ENCODE measurements around the gene SPRY4. TPM values are rescaled to one million over a fixed set of nuclear protein-coding genes. Genes with fewer than 3 reads are reported as not detected.
A peak's percentile ranks its signal among the peaks of the same experiment; 100 is the strongest.

SPRY4 gene
- total RNA-seq, 1 experiment from 2014 or later: 140 TPM

DNA sequence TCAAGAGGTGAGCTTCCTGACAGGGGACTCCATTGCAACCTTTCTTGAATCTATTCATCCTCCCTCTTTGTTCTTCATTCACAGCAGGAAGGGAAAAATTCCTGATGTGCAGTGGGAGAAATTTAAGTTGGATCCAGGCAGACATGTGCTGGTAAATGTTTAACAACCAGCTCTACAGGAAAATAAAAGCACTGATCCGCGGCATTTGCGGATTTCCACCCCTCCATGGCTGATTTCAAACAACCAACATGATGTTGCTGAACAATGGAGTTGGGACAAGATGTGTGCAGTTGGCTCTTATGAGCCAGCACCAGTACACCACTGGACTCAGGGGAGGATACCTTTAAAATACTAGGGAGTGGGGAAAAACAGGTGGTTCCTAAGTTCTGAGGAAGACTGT, 47.0 kb downstream of the SPRY4 start:
- ChIA-PET POLR2A (no interaction called here), CTCF (no interaction called here)
- no peaks in the 10 kb centered on the region for H3K27me3 Mint-ChIP-seq (ENCODE audit: low read depth)
- H3K4me3 Mint-ChIP-seq: no peak overlapping the region
- TF ChIP-seq, protein P1, sequence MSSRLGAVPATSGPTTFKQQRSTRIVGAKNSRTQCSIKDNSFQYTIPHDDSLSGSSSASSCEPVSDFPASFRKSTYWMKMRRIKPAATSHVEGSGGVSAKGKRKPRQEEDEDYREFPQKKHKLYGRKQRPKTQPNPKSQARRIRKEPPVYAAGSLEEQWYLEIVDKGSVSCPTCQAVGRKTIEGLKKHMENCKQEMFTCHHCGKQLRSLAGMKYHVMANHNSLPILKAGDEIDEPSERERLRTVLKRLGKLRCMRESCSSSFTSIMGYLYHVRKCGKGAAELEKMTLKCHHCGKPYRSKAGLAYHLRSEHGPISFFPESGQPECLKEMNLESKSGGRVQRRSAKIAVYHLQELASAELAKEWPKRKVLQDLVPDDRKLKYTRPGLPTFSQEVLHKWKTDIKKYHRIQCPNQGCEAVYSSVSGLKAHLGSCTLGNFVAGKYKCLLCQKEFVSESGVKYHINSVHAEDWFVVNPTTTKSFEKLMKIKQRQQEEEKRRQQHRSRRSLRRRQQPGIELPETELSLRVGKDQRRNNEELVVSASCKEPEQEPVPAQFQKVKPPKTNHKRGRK (CRISPR knock-in tag; IDR thresholded peaks at IDR 0.05; ENCODE audit: borderline replicate concordance): no peak
- TF ChIP-seq ZNF423 (CRISPR knock-in tag; IDR thresholded peaks at IDR 0.05): no peak
- no peak for TF ChIP-seq SMAD3 (CRISPR knock-in tag; IDR thresholded peaks at IDR 0.05; ENCODE audit: borderline replicate concordance)
- TF ChIP-seq, protein P2, sequence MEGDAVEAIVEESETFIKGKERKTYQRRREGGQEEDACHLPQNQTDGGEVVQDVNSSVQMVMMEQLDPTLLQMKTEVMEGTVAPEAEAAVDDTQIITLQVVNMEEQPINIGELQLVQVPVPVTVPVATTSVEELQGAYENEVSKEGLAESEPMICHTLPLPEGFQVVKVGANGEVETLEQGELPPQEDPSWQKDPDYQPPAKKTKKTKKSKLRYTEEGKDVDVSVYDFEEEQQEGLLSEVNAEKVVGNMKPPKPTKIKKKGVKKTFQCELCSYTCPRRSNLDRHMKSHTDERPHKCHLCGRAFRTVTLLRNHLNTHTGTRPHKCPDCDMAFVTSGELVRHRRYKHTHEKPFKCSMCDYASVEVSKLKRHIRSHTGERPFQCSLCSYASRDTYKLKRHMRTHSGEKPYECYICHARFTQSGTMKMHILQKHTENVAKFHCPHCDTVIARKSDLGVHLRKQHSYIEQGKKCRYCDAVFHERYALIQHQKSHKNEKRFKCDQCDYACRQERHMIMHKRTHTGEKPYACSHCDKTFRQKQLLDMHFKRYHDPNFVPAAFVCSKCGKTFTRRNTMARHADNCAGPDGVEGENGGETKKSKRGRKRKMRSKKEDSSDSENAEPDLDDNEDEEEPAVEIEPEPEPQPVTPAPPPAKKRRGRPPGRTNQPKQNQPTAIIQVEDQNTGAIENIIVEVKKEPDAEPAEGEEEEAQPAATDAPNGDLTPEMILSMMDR (IDR thresholded peaks at IDR 0.05): no peak
- no peak for TF ChIP-seq ZNF138 (CRISPR knock-in tag; conservative IDR thresholded peaks at IDR 0.05)
- no peak for TF ChIP-seq MYBL2 (CRISPR knock-in tag; IDR thresholded peaks at IDR 0.05)
- no peak for TF ChIP-seq TEAD4 (CRISPR knock-in tag; IDR thresholded peaks at IDR 0.05)
- TF ChIP-seq, protein P3, sequence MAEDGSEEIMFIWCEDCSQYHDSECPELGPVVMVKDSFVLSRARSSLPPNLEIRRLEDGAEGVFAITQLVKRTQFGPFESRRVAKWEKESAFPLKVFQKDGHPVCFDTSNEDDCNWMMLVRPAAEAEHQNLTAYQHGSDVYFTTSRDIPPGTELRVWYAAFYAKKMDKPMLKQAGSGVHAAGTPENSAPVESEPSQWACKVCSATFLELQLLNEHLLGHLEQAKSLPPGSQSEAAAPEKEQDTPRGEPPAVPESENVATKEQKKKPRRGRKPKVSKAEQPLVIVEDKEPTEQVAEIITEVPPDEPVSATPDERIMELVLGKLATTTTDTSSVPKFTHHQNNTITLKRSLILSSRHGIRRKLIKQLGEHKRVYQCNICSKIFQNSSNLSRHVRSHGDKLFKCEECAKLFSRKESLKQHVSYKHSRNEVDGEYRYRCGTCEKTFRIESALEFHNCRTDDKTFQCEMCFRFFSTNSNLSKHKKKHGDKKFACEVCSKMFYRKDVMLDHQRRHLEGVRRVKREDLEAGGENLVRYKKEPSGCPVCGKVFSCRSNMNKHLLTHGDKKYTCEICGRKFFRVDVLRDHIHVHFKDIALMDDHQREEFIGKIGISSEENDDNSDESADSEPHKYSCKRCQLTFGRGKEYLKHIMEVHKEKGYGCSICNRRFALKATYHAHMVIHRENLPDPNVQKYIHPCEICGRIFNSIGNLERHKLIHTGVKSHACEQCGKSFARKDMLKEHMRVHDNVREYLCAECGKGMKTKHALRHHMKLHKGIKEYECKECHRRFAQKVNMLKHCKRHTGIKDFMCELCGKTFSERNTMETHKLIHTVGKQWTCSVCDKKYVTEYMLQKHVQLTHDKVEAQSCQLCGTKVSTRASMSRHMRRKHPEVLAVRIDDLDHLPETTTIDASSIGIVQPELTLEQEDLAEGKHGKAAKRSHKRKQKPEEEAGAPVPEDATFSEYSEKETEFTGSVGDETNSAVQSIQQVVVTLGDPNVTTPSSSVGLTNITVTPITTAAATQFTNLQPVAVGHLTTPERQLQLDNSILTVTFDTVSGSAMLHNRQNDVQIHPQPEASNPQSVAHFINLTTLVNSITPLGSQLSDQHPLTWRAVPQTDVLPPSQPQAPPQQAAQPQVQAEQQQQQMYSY (CRISPR knock-in tag; IDR thresholded peaks at IDR 0.05): no peak
- TF ChIP-seq, protein P4, sequence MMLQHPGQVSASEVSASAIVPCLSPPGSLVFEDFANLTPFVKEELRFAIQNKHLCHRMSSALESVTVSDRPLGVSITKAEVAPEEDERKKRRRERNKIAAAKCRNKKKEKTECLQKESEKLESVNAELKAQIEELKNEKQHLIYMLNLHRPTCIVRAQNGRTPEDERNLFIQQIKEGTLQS (CRISPR knock-in tag; conservative IDR thresholded peaks at IDR 0.05): no peak
- TF ChIP-seq NFE2L1 (CRISPR knock-in tag; IDR thresholded peaks at IDR 0.05): no peak
- no peak for TF ChIP-seq TCF7 (CRISPR knock-in tag; IDR thresholded peaks at IDR 0.05; ENCODE audit: low read depth)
- TF ChIP-seq, protein P5, sequence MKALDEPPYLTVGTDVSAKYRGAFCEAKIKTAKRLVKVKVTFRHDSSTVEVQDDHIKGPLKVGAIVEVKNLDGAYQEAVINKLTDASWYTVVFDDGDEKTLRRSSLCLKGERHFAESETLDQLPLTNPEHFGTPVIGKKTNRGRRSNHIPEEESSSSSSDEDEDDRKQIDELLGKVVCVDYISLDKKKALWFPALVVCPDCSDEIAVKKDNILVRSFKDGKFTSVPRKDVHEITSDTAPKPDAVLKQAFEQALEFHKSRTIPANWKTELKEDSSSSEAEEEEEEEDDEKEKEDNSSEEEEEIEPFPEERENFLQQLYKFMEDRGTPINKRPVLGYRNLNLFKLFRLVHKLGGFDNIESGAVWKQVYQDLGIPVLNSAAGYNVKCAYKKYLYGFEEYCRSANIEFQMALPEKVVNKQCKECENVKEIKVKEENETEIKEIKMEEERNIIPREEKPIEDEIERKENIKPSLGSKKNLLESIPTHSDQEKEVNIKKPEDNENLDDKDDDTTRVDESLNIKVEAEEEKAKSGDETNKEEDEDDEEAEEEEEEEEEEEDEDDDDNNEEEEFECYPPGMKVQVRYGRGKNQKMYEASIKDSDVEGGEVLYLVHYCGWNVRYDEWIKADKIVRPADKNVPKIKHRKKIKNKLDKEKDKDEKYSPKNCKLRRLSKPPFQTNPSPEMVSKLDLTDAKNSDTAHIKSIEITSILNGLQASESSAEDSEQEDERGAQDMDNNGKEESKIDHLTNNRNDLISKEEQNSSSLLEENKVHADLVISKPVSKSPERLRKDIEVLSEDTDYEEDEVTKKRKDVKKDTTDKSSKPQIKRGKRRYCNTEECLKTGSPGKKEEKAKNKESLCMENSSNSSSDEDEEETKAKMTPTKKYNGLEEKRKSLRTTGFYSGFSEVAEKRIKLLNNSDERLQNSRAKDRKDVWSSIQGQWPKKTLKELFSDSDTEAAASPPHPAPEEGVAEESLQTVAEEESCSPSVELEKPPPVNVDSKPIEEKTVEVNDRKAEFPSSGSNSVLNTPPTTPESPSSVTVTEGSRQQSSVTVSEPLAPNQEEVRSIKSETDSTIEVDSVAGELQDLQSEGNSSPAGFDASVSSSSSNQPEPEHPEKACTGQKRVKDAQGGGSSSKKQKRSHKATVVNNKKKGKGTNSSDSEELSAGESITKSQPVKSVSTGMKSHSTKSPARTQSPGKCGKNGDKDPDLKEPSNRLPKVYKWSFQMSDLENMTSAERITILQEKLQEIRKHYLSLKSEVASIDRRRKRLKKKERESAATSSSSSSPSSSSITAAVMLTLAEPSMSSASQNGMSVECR (CRISPR knock-in tag; IDR thresholded peaks at IDR 0.05; ENCODE audit: borderline replicate concordance): no peak
- no peak for TF ChIP-seq CREB1 (CRISPR knock-in tag; IDR thresholded peaks at IDR 0.05)
- H3K4me1 Mint-ChIP-seq: peaks cover 47% of the 10 kb centered on the region
- H3K9me3 Mint-ChIP-seq: no peaks in the 10 kb centered on the region
- DNase-seq (ENCODE audit: low spot score) (no peak), ATAC-seq (no peak)
- H3K36me3 Mint-ChIP-seq: no peaks in the 10 kb centered on the region
- no peak overlapping the region for H3K27ac Mint-ChIP-seq

DNA sequence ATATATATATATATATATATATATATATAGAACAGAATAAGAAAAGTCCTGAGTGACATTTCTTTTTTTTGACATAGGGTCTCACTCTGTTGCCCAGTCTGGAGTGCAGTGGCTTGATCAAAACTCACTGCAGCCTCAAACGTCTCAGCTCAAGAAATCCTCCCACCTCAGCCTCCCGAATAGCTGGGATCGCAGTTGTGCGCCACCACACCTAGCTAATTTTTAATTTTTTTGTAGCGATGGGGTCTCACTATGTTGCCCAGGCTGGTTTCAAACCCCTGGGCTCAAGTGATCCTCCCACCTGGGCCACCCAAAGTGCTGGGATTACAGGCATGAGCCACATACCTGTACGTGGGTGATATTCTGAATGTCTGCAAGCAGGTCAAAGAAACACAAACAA, 48.3 kb downstream of the SPRY4 start:
- Mint-ChIP-seq H3K27ac (no peak overlapping the region), H3K27me3 (ENCODE audit: low read depth) (no peaks in the 10 kb centered on the region), H3K4me3 (no peak overlapping the region), H3K9me3 (peaks cover 4% of the 10 kb centered on the region; the same call in 1 of the 2 replicates), H3K4me1 (peaks cover 43% of the 10 kb centered on the region), H3K36me3 (no peaks in the 10 kb centered on the region)
- POLR2A ChIA-PET: no interaction called here
- no peak for ATAC-seq
- TF ChIP-seq NR1H2 (CRISPR knock-in tag; IDR thresholded peaks at IDR 0.05) (no peak), NFYB (CRISPR knock-in tag; conservative IDR thresholded peaks at IDR 0.05; ENCODE audit: low read depth) (no peak), ESRRA (CRISPR knock-in tag; IDR thresholded peaks at IDR 0.05; ENCODE audit: borderline replicate concordance) (no peak), ZNF121 (CRISPR knock-in tag; IDR thresholded peaks at IDR 0.05) (peak; percentile 80), CBFB (CRISPR knock-in tag; IDR thresholded peaks at IDR 0.05; ENCODE audit: low read depth) (no peak), NFATC4 (CRISPR knock-in tag; IDR thresholded peaks at IDR 0.05) (no peak)
- TF ChIP-seq, protein P6, sequence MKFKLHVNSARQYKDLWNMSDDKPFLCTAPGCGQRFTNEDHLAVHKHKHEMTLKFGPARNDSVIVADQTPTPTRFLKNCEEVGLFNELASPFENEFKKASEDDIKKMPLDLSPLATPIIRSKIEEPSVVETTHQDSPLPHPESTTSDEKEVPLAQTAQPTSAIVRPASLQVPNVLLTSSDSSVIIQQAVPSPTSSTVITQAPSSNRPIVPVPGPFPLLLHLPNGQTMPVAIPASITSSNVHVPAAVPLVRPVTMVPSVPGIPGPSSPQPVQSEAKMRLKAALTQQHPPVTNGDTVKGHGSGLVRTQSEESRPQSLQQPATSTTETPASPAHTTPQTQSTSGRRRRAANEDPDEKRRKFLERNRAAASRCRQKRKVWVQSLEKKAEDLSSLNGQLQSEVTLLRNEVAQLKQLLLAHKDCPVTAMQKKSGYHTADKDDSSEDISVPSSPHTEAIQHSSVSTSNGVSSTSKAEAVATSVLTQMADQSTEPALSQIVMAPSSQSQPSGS (CRISPR knock-in tag; IDR thresholded peaks at IDR 0.05; ENCODE audit: borderline replicate concordance, low read depth): no peak
- TF ChIP-seq, protein P7, sequence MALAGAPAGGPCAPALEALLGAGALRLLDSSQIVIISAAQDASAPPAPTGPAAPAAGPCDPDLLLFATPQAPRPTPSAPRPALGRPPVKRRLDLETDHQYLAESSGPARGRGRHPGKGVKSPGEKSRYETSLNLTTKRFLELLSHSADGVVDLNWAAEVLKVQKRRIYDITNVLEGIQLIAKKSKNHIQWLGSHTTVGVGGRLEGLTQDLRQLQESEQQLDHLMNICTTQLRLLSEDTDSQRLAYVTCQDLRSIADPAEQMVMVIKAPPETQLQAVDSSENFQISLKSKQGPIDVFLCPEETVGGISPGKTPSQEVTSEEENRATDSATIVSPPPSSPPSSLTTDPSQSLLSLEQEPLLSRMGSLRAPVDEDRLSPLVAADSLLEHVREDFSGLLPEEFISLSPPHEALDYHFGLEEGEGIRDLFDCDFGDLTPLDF (CRISPR knock-in tag; IDR thresholded peaks at IDR 0.05): no peak
- CTCF ChIA-PET: interaction anchor here (1.0 kb wide), 1 partner anchor 124 kb away, joined by 4 read pairs; no protein-coding TSS in a partner anchor
- DNase-seq (ENCODE audit: low spot score): no peak

Data from WTC11 (cell line).